ENCODE results near the gene ZNF337.
"Not testable (repeated sequence)": the region's sequence is repeated elsewhere in the genome, so short reads cannot be mapped to it uniquely, and the experiment has no call there.

Gene ZNF337

GRCh38 chr20:25672659-25673235 lies 23.9 kb downstream of the ZNF337 start:
- no peak overlapping the region for H3K27ac ChIP-seq
- TF ChIP-seq ZFX (IDR thresholded peaks at IDR 0.05) (no peak), CTCF (conservative IDR thresholded peaks at IDR 0.05) (no peak)

- TF ChIP-seq ZFX (IDR thresholded peaks at IDR 0.05) (no peak), CTCF (conservative IDR thresholded peaks at IDR 0.05) (no peak)
Measured at GRCh38 chr20:25669826-25670422, 26.7 kb downstream of the ZNF337 start.

GRCh38 chr20:25668446-25668845 lies 28.2 kb downstream of the ZNF337 start:
- H3K27ac ChIP-seq: no peak overlapping the region
- TF ChIP-seq CTCF (conservative IDR thresholded peaks at IDR 0.05) (no peak), ZFX (IDR thresholded peaks at IDR 0.05) (no peak)

More at GRCh38 chr20:25669826-25670422, 26.7 kb downstream of the ZNF337 start:
- no peak overlapping the region for H3K27ac ChIP-seq

GRCh38 chr20:25659999-25660398 lies 36.7 kb downstream of the ZNF337 start:
- no peak overlapping the region for H3K27ac ChIP-seq
- TF ChIP-seq CTCF (conservative IDR thresholded peaks at IDR 0.05) (no peak), ZFX (IDR thresholded peaks at IDR 0.05) (no peak)

- no peak overlapping the region for H3K27ac ChIP-seq
- no peak for TF ChIP-seq CTCF (conservative IDR thresholded peaks at IDR 0.05)
- no peak for TF ChIP-seq ZFX (IDR thresholded peaks at IDR 0.05)
Measured at GRCh38 chr20:25654487-25654886, 42.2 kb downstream of the ZNF337 start.

GRCh38 chr20:25652866-25653265 lies 43.8 kb downstream of the ZNF337 start:
- H3K27ac ChIP-seq: not testable (repeated sequence)

GRCh38 chr20:25644814-25645213 lies 51.8 kb downstream of the ZNF337 start:
- H3K27ac ChIP-seq: no peak overlapping the region
- no peak for TF ChIP-seq CTCF (conservative IDR thresholded peaks at IDR 0.05)
- no peak for TF ChIP-seq ZFX (IDR thresholded peaks at IDR 0.05)

GRCh38 chr20:25643716-25644115 lies 52.9 kb downstream of the ZNF337 start:
- H3K27ac ChIP-seq: no peak overlapping the region
- TF ChIP-seq CTCF (conservative IDR thresholded peaks at IDR 0.05): no peak
- TF ChIP-seq ZFX (IDR thresholded peaks at IDR 0.05): no peak
